ENCODE results near the gene CNPY3. TPM values are rescaled to one million over a fixed set of nuclear protein-coding genes. Genes with fewer than 3 reads are reported as not detected.

The CNPY3 gene
- total and polyA plus RNA-seq, 2 of the 13 experiments (the other 11 are each of a cell fraction or from before 2014, with no cell fraction given), result 42.3 to 60.2 TPM

DNA sequence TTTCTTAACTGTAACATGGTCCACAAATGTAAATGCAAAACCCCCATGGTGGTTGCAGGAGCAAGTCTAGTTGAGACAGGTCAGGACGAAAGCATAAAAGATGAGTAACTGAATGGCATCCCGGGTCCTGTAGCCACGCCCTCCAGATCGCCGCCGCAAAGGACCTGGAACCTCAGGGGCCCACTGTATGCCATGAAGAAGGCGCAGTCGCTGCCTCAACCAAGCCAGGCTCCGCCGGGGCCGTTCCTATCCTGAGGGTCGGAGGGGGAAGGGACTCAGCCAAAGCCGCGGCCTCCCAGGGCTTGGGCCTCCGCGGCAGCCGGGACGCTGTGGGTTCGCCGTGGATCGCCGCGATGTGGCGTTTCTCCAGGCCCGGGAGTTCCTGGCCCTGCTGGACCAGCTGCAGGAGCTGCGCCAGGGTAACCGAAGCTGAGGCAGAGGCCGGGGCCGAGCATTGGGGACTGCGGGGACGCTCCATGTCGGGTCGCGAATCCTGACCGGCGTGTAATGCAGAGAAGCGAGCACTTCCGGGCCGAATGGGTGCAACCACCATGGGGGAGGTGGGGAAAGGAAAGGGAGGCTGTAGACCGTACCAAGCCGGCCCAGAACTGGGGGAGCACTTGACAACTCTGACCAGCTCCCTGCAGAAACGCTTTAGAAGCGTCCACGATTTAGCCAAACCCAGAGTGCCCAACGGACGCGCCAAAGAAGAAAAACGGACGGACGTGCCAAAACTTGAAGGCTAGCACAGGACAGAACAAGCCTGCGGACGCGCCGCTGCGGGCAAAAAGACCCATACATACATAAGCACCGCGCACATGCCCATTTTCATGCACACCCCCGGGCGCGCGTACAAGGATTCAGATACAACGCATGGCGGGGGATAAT lies 38.7 kb upstream of the CNPY3 start (continued):
- TF ChIP-seq RBM22 (optimal IDR thresholded peaks at IDR 0.05; ENCODE audit: low read length) (peak; percentile 100), ZBTB38 (CRISPR knock-in tag; IDR thresholded peaks at IDR 0.05) (no peak), ZNF83 (CRISPR knock-in tag; IDR thresholded peaks at IDR 0.05; ENCODE audit: borderline replicate concordance) (no peak; the same call in none of the 2 replicates), ZSCAN9 (CRISPR knock-in tag; IDR thresholded peaks at IDR 0.05; ENCODE audit: borderline replicate concordance) (peak; percentile 54; the same call in 1 of the 2 replicates), ZNF274 (CRISPR knock-in tag; IDR thresholded peaks at IDR 0.05) (peak; percentile 97), DR1 (CRISPR knock-in tag; IDR thresholded peaks at IDR 0.05) (peak; percentile 85), CHCHD3 (CRISPR knock-in tag; IDR thresholded peaks at IDR 0.05) (no peak), TCF7 (IDR thresholded peaks at IDR 0.05; ENCODE audit: low read depth) (no peak), ZNF383 (CRISPR knock-in tag; IDR thresholded peaks at IDR 0.05; ENCODE audit: borderline replicate concordance) (peak; percentile 79; the same call in 1 of the 2 replicates), ZNF431 (CRISPR knock-in tag; IDR thresholded peaks at IDR 0.05; ENCODE audit: borderline replicate concordance, low read depth) (peak; percentile 93; the same call in 1 of the 2 replicates)
- TF ChIP-seq, protein P1, sequence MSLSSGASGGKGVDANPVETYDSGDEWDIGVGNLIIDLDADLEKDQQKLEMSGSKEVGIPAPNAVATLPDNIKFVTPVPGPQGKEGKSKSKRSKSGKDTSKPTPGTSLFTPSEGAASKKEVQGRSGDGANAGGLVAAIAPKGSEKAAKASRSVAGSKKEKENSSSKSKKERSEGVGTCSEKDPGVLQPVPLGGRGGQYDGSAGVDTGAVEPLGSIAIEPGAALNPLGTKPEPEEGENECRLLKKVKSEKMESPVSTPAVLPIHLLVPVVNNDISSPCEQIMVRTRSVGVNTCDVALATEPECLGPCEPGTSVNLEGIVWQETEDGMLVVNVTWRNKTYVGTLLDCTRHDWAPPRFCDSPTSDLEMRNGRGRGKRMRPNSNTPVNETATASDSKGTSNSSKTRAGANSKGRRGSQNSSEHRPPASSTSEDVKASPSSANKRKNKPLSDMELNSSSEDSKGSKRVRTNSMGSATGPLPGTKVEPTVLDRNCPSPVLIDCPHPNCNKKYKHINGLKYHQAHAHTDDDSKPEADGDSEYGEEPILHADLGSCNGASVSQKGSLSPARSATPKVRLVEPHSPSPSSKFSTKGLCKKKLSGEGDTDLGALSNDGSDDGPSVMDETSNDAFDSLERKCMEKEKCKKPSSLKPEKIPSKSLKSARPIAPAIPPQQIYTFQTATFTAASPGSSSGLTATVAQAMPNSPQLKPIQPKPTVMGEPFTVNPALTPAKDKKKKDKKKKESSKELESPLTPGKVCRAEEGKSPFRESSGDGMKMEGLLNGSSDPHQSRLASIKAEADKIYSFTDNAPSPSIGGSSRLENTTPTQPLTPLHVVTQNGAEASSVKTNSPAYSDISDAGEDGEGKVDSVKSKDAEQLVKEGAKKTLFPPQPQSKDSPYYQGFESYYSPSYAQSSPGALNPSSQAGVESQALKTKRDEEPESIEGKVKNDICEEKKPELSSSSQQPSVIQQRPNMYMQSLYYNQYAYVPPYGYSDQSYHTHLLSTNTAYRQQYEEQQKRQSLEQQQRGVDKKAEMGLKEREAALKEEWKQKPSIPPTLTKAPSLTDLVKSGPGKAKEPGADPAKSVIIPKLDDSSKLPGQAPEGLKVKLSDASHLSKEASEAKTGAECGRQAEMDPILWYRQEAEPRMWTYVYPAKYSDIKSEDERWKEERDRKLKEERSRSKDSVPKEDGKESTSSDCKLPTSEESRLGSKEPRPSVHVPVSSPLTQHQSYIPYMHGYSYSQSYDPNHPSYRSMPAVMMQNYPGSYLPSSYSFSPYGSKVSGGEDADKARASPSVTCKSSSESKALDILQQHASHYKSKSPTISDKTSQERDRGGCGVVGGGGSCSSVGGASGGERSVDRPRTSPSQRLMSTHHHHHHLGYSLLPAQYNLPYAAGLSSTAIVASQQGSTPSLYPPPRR (CRISPR knock-in tag; IDR thresholded peaks at IDR 0.05; ENCODE audit: borderline replicate concordance), result peak; percentile 81
- TF ChIP-seq, protein P2, sequence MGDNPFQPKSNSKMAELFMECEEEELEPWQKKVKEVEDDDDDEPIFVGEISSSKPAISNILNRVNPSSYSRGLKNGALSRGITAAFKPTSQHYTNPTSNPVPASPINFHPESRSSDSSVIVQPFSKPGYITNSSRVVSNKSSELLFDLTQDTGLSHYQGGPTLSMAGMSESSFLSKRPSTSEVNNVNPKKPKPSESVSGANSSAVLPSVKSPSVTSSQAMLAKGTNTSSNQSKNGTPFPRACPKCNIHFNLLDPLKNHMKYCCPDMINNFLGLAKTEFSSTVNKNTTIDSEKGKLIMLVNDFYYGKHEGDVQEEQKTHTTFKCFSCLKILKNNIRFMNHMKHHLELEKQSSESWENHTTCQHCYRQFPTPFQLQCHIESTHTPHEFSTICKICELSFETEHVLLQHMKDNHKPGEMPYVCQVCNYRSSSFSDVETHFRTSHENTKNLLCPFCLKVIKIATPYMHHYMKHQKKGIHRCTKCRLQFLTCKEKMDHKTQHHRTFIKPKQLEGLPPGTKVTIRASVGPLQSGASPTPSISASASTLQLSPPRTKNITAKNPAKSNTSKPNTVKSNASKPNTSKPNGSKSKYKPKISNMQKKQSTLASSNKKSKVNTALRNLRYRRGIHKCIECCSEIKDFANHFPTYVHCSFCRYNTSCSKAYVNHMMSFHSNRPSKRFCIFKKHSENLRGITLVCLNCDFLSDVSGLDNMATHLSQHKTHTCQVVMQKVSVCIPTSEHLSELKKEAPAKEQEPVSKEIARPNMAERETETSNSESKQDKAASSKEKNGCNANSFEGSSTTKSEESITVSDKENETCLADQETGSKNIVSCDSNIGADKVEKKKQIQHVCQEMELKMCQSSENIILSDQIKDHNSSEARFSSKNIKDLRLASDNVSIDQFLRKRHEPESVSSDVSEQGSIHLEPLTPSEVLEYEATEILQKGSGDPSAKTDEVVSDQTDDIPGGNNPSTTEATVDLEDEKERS (CRISPR knock-in tag; IDR thresholded peaks at IDR 0.05), result peak; percentile 93
- TF ChIP-seq, protein P3, sequence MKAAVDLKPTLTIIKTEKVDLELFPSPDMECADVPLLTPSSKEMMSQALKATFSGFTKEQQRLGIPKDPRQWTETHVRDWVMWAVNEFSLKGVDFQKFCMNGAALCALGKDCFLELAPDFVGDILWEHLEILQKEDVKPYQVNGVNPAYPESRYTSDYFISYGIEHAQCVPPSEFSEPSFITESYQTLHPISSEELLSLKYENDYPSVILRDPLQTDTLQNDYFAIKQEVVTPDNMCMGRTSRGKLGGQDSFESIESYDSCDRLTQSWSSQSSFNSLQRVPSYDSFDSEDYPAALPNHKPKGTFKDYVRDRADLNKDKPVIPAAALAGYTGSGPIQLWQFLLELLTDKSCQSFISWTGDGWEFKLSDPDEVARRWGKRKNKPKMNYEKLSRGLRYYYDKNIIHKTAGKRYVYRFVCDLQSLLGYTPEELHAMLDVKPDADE (CRISPR knock-in tag; IDR thresholded peaks at IDR 0.05), result 0 out of 2 replicates have a peak, but pooled peaks have one; percentile 51
- TF ChIP-seq, protein P4, sequence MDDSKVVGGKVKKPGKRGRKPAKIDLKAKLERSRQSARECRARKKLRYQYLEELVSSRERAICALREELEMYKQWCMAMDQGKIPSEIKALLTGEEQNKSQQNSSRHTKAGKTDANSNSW (CRISPR knock-in tag; IDR thresholded peaks at IDR 0.05; ENCODE audit: borderline replicate concordance), result peak; percentile 77; the same call in 1 of the 2 replicates
